K562 (cell line): ENCODE data around the gene VHLL. TPM values are rescaled to one million over a fixed set of nuclear protein-coding genes. Genes with fewer than 3 reads are reported as not detected.

ENCODE experiments used
- ATAC-seq: fragments of 200-7000 bp; cut with Tn5 transposase; 3 replicates; pipeline ENCODE4 v1.9.1; 2020; ENCODE audit warnings: moderate library complexity
- BruUV-seq: library from RNA; stranded (reverse); fragments of 400-500 nt; replicated peaks from 2 replicates; lab custom pipeline; 2021; lab: Mats Ljungman, UMichigan
- CTCF ChIA-PET: fragments of 300-600 bp; formaldehyde crosslinking; extraction: SDS; loops from one replicate; lab custom pipeline; 2021; ENCODE audit warnings: low intra/inter-chr PET ratio; lab: Yijun Ruan, JAX
- POLR2A ChIA-PET: fragments of 300-600, 350-650 bp; sonication (Branson Sonifier 250); formaldehyde crosslinking; extraction: SDS; loops from one replicate; lab custom pipeline; 2021; ENCODE audit warnings: antibody characterized with exemption, inconsistent platforms; lab: Yijun Ruan, JAX
- DNase-seq, 4 experiments: peaks; one replicate each; pipeline versions ENCODE4 v3.0.0 to v3.0.0-alpha.2; 2011 to 2018; ENCODE audit warnings: low spot score in 3 of 4, mixed read lengths in 3 of 4; ENCODE audit errors: extremely low read depth in 1 of 4
- FAIRE-seq: peaks from 2 replicates; lab custom pipeline; 2011; peaks lifted over from hg19 to GRCh38; lab: Jason Lieb, UNC
- H2AFZ ChIP-seq: 2 replicates; pipeline ENCODE4 v1.6.0; 2011; ENCODE audit warnings: low read depth, low read length, control low read depth, inconsistent platforms
- H3K27ac ChIP-seq: fragments of 200-600 bp; 3 replicates; pipeline ENCODE4 v1.8.0; 2011; ENCODE audit warnings: low read depth, mild to moderate bottlenecking, control low read depth, inconsistent platforms, low read length, moderate library complexity, mixed read lengths; ENCODE audit errors: extremely low read depth
- H3K27me3 ChIP-seq, 2 experiments: fragments of 300-600 bp in 1 of 2; 2 replicates in 1 of 2; 3 replicates in 1 of 2; pipeline versions ENCODE4 v1.6.0 to v1.8.0; 2011; ENCODE audit warnings: inconsistent platforms in 2 of 2, low read length in 2 of 2, mild to moderate bottlenecking in 1 of 2, mixed read lengths in 1 of 2, moderate library complexity in 1 of 2; ENCODE audit not compliant: control insufficient read depth in 2 of 2, insufficient read depth in 2 of 2
- H3K36me3 ChIP-seq: fragments of 300-600 bp; 3 replicates; pipeline ENCODE4 v1.8.0; 2011; ENCODE audit warnings: mild to moderate bottlenecking, low read length, inconsistent platforms; ENCODE audit not compliant: control insufficient read depth, insufficient read depth
- H3K4me1 ChIP-seq, 2 experiments: fragments of 200-600 bp in 1 of 2; replicated peaks in 1 of 2; 2 replicates in 1 of 2; 3 replicates in 1 of 2; pipeline versions ENCODE4 v1.5.1 to v1.8.0; 2011; ENCODE audit warnings: inconsistent platforms in 2 of 2, low read length in 2 of 2, mild to moderate bottlenecking in 1 of 2, mixed read lengths in 1 of 2, moderate library complexity in 1 of 2; ENCODE audit not compliant: control insufficient read depth in 2 of 2, insufficient read depth in 2 of 2
- H3K4me2 ChIP-seq: 2 replicates; pipeline ENCODE4 v1.6.1; 2011; ENCODE audit warnings: low read length, control low read depth, inconsistent platforms, mixed read lengths; ENCODE audit not compliant: insufficient read depth
- H3K4me3 ChIP-seq: fragments of 200-600 bp; sonication (generic), shearing (Covaris generic); 2 replicates; pipeline ENCODE4 v1.5.1; 2016; ENCODE audit warnings: control low read depth, inconsistent platforms
- H3K79me2 ChIP-seq: fragments of 200-600 bp; 3 replicates; pipeline ENCODE4 v1.8.0; 2011; ENCODE audit warnings: low read length, inconsistent platforms; ENCODE audit not compliant: control insufficient read depth, insufficient read depth
- H3K9ac ChIP-seq, 2 experiments: 2 replicates each; pipeline versions ENCODE4 v1.6.0 to v1.6.1; 2011; ENCODE audit warnings: low read depth in 2 of 2, low read length in 2 of 2, control low read depth in 1 of 2, inconsistent platforms in 1 of 2, mild to moderate bottlenecking in 1 of 2, mixed read lengths in 1 of 2; ENCODE audit not compliant: insufficient read depth in 1 of 2
- H3K9me1 ChIP-seq: one replicate; pipeline ENCODE4 v1.6.0; 2011; ENCODE audit warnings: inconsistent platforms, mild to moderate bottlenecking, low read length, moderate library complexity; ENCODE audit not compliant: control insufficient read depth, insufficient read depth
- H3K9me3 ChIP-seq: replicated peaks from 2 replicates; pipeline ENCODE4 v1.5.1; 2011; ENCODE audit warnings: low read depth, low read length, inconsistent platforms; ENCODE audit not compliant: control insufficient read depth, insufficient read depth
- H4K20me1 ChIP-seq: replicated peaks from 2 replicates; pipeline ENCODE4 v1.6.1; 2011; ENCODE audit warnings: low read length, inconsistent platforms, mixed read lengths; ENCODE audit not compliant: control insufficient read depth, insufficient read depth
- BCOR ChIP-seq: fragments of 450-650 bp; IDR thresholded peaks from 2 replicates; pipeline ENCODE4 v1.6.1; 2016
- CHD4 ChIP-seq: fragments of 200-600 bp; sonication (generic); IDR thresholded peaks from 3 replicates; pipeline ENCODE4 v1.6.1; 2012; ENCODE audit warnings: low read depth, mild to moderate bottlenecking, mixed read lengths, low read length, inconsistent platforms; ENCODE audit not compliant: insufficient read depth, insufficient replicate concordance, poor library complexity, severe bottlenecking
- ERF ChIP-seq: fragments of 450-650 bp; formaldehyde crosslinking; IDR thresholded peaks from 2 replicates; pipeline ENCODE4 v1.4.0; 2020; ENCODE audit warnings: mild to moderate bottlenecking, mixed read lengths
- FOS ChIP-seq: IDR thresholded peaks from 3 replicates; pipeline ENCODE4 v1.6.1; 2011; ENCODE audit not compliant: insufficient read length; ENCODE audit errors: extremely low read depth
- HDAC8 ChIP-seq: fragments of 450-650 bp; IDR thresholded peaks from 2 replicates; pipeline ENCODE4 v1.6.1; 2016; ENCODE audit warnings: mild to moderate bottlenecking, missing genetic modification characterization, moderate library complexity, missing compliant biosample characterization
- NEUROD1 ChIP-seq: fragments of 150-350 bp; IDR thresholded peaks from 2 replicates; pipeline ENCODE4 v1.6.1; 2014; ENCODE audit warnings: borderline replicate concordance, low read length, low read depth; ENCODE audit not compliant: partially characterized antibody
- POLR2AphosphoS2 ChIP-seq: IDR thresholded peaks from 2 replicates; pipeline ENCODE4 v1.6.1; 2012; ENCODE audit warnings: low read length, improper control_type of control experiment
- TCFL5 ChIP-seq: fragments of 250-450 bp; sonication (Bioruptor Pico); conservative IDR thresholded peaks from 2 replicates; pipeline ENCODE4 v1.6.1; 2021; ENCODE audit warnings: mild to moderate bottlenecking, moderate library complexity, matching md5 sums
- TGIF2 ChIP-seq: sonication (generic); formaldehyde crosslinking; IDR thresholded peaks from 2 replicates; pipeline ENCODE4 v1.8.1; 2022; ENCODE audit warnings: mild to moderate bottlenecking, missing genetic modification reagents, moderate library complexity
- ZNF165 ChIP-seq: fragments of 250-450 bp; sonication (Bioruptor Pico); IDR thresholded peaks from 2 replicates; pipeline ENCODE4 v1.4.0; 2020; ENCODE audit warnings: borderline replicate concordance
- ZZZ3 ChIP-seq: fragments of 450-650 bp; IDR thresholded peaks from 2 replicates; pipeline ENCODE4 v1.6.1; 2016; ENCODE audit warnings: antibody characterized with exemption, mild to moderate bottlenecking, moderate library complexity
- WGBS: fragments of 100-300 bp; shearing (Covaris generic); methylation state at CpG from one replicate; pipeline ENCODE4 v1.1.6; 2016; ENCODE audit warnings: low coverage, mixed read lengths; ENCODE audit not compliant: insufficient coverage; ENCODE audit errors: missing lambda C conversion rate; 5-methylcytosine and 5-hydroxymethylcytosine counted together
- in situ Hi-C: fragments of 300-500 bp; cut with MboI; formaldehyde crosslinking; loops from 4 replicates; pipeline ENCODE4 v1.15.0; 2018; ENCODE audit warnings: inconsistent platforms, mixed read lengths
- intact Hi-C: fragments of 100-400 bp; cut with micrococcal nuclease; formaldehyde crosslinking; loops from 2 replicates; pipeline ENCODE4 v1.14.2; 2022
- polyA plus RNA-seq, 8 experiments: library from polyadenylated mRNA; depleted of rRNA in 4 of 8; stranded (reverse) in 5 of 8; unstranded in 3 of 8; fragments of >200 nt; fragmentation: Nextera tagmentation in 2 of 8; fragmentation: Illumina TruSeq in 1 of 8; extraction: Ambion mirVana in 2 of 8; extraction: Trizol in 1 of 8; gene quantifications; 2 replicates each; pipeline versions ENCODE4 v1.2.1 to v1.2.3, GENCODE V29; 2011 to 2014; ENCODE audit warnings: inconsistent platforms in 1 of 8, missing spikeins in 1 of 8
- total RNA-seq, 7 experiments: library from RNA; depleted of rRNA in 6 of 7; stranded (reverse); fragments of >200 nt in 6 of 7; fragmentation: Illumina TruSeq in 2 of 7; extraction: Trizol in 2 of 7; gene quantifications; 2 replicates each; pipeline versions ENCODE4 v1.2.1 to v1.2.3, GENCODE V29; 2011 to 2021; ENCODE audit warnings: low replicate concordance in 1 of 7
- TF ChIP-seq, protein P1 (sequence below): sonication (generic); formaldehyde crosslinking; IDR thresholded peaks from 2 replicates; pipeline ENCODE4 v1.8.0; 2022; ENCODE audit warnings: missing genetic modification reagents, mild to moderate bottlenecking, borderline replicate concordance
- TF ChIP-seq, protein P2 (sequence below): fragments of 450-650 bp; conservative IDR thresholded peaks from 2 replicates; pipeline ENCODE4 v1.6.1; 2016; ENCODE audit warnings: missing genetic modification characterization, low read depth, mild to moderate bottlenecking, control low read depth, missing compliant biosample characterization

VHLL gene
- total and polyA plus RNA-seq, 9 of the 15 experiments (the other 6 are each of a cell fraction or from before 2014, with no cell fraction given) = not detected

DNA sequence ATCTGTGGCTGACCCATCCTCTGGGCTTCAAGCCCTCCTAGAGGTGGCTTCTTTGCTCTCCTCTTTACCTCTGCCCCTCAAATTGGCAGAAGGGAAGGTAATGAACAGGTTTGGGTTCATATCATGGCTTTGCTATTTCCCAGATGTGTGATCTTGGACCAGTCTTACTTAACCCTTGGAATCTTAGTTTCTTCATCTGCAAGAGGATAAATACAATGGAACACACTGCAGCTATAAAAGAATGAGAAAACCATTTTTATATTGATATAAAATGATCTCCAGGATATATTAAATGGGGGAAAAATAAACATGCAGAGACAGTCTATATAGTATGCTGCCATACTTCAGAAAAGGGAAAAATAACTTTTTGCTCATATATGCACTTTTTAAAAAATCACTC is 9.2 kb downstream of the VHLL start:
- Histone ChIP-seq H3K4me1 (peaks cover 2 to 16% of the 10 kb centered on the region in 2 experiments; a peak in 3 of 5 replicates), H3K4me2 (no peak overlapping the region), H3K79me2 (no peaks in the 10 kb centered on the region), H3K9ac (no peak overlapping the region), H3K27me3 (no peaks in the 10 kb centered on the region)
- no peak for ATAC-seq
- BruUV-seq = no TSS peak
- no peak for FAIRE-seq
- in situ Hi-C loops = no loop called here
- CTCF ChIA-PET = no interaction called here
- intact Hi-C loops = no loop called here
- no peak for TF ChIP-seq BCOR
- no peak for TF ChIP-seq ERF (CRISPR knock-in tag)
- TF ChIP-seq CHD4 = no peak
- TF ChIP-seq FOS = no peak
- TF ChIP-seq, protein P1, sequence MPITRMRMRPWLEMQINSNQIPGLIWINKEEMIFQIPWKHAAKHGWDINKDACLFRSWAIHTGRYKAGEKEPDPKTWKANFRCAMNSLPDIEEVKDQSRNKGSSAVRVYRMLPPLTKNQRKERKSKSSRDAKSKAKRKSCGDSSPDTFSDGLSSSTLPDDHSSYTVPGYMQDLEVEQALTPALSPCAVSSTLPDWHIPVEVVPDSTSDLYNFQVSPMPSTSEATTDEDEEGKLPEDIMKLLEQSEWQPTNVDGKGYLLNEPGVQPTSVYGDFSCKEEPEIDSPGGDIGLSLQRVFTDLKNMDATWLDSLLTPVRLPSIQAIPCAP = no peak
- TF ChIP-seq, all 486 proteins: peak for 0
- no peak overlapping the region for H3K4me3 ChIP-seq
- H3K9me3 ChIP-seq = no peaks in the 10 kb centered on the region
- no peak overlapping the region for H3K27ac ChIP-seq
- H3K9me1 ChIP-seq = no peaks in the 10 kb centered on the region
- peaks cover 34% of the 10 kb centered on the region; the same call in 2 of the 3 replicates for H3K36me3 ChIP-seq
- no peaks in the 10 kb centered on the region for H4K20me1 ChIP-seq
- no peak overlapping the region for H2AFZ ChIP-seq
- no peak for DNase-seq
- POLR2A ChIA-PET = no interaction called here

DNA sequence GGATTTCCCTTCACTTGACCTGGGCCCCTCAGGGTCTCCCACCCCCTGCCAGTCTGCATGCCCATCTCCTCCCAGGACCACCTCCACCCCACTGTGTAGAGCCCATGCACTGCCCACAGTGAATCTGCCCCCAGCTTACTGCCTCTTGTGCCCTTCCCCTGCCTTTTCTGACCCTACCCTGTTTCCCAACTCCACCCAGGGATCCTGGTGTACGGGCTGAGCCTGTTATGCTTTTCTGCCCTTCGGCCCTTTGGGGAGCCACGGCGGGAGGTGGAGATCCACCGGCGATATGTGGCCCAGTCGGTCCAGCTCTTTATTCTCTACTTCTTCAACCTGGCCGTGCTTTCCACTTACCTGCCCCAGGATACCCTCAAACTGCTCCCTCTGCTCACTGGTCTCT is 13.0 kb downstream of the VHLL start:
- Histone ChIP-seq H3K27me3 (no peaks in the 10 kb centered on the region), H3K4me2 (no peak overlapping the region), H3K9me3 (no peaks in the 10 kb centered on the region), H3K9ac (peak overlapping the region in 1 of 2 experiments; percentile 71; a peak in 2 of 4 replicates), H3K27ac (no peak overlapping the region), H3K36me3 (peaks cover 24% of the 10 kb centered on the region; the same call in 2 of the 3 replicates), H3K4me1 (peaks cover 2 to 10% of the 10 kb centered on the region in 2 experiments; a peak in 4 of 5 replicates), H2AFZ (no peak overlapping the region), H3K4me3 (no peak overlapping the region), H4K20me1 (no peaks in the 10 kb centered on the region), H3K9me1 (no peaks in the 10 kb centered on the region), H3K79me2 (peaks cover 25% of the 10 kb centered on the region)
- no peak for ATAC-seq
- TF ChIP-seq TCFL5 (CRISPR knock-in tag) (no peak), POLR2AphosphoS2 (no peak), ZNF165 (no peak), TGIF2 (CRISPR knock-in tag) (no peak), HDAC8 (no peak), ZZZ3 (no peak), NEUROD1 (no peak)
- TF ChIP-seq, protein P2, sequence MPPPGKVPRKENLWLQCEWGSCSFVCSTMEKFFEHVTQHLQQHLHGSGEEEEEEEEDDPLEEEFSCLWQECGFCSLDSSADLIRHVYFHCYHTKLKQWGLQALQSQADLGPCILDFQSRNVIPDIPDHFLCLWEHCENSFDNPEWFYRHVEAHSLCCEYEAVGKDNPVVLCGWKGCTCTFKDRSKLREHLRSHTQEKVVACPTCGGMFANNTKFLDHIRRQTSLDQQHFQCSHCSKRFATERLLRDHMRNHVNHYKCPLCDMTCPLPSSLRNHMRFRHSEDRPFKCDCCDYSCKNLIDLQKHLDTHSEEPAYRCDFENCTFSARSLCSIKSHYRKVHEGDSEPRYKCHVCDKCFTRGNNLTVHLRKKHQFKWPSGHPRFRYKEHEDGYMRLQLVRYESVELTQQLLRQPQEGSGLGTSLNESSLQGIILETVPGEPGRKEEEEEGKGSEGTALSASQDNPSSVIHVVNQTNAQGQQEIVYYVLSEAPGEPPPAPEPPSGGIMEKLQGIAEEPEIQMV (tag) = no peak
- no peak for DNase-seq
- BruUV-seq = no TSS peak
- 98% methylated on average over 8 of the region's 8 CpGs for WGBS
- intact Hi-C loops (no loop called here), in situ Hi-C loops (no loop called here)
- no peak for FAIRE-seq
- POLR2A ChIA-PET = interaction anchor here (1.0 to 6.3 kb wide), 2 partner anchors 10 to 16 kb away, joined by 4 to 63 read pairs; partner anchors contain the start of gene GLMP
- CTCF ChIA-PET = no interaction called here
